GM21423 (cell line): ENCODE measurements around the gene FAM171A1.

Experiments used
- ATAC-seq: cut with Tn5 transposase; IDR thresholded peaks from one replicate; pipeline ENCODE4 v1.9.1; 2021; ENCODE audit warnings: mild to moderate bottlenecking, moderate library complexity; ENCODE audit not compliant: unreplicated experiment

Gene FAM171A1

DNA sequence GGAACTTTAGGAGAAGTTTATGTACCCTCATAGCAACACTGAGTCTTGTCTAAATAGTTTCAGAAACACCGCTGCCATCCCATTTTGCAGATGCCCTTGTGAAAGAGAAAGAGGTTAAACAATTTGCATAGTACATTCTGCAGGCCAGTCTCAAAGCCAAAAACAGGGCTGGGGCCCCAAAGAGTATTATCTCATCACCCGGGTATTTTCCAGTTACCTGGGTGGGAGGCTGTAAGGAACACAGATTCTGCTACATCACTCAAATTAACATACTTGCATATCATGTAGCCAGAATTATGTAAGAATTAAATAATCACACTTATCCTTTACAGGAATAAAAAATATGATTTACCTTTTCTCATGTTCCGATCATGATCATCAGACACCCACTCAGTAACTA lies 3.1 kb upstream of the FAM171A1 start:
- no peak for ATAC-seq

DNA sequence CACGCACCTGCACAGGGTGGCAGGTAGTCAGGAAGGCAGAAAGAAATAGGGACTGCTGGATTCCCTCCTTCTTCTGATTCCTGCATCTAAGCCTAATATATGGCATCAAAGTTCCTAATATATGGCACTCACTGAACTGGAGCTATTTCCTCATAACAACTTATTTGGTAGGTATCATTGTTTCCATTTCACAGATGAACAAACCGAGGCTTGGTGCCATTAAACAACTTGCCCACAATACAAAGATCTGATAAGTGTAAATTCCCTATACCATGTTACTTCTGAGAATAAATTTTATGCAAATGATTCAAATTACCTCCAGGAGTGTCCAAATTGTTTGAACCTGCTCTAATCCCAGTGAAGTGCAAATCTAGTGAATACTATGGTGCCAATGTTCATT lies 2.1 kb upstream of the FAM171A1 start:
- no peak for ATAC-seq

DNA sequence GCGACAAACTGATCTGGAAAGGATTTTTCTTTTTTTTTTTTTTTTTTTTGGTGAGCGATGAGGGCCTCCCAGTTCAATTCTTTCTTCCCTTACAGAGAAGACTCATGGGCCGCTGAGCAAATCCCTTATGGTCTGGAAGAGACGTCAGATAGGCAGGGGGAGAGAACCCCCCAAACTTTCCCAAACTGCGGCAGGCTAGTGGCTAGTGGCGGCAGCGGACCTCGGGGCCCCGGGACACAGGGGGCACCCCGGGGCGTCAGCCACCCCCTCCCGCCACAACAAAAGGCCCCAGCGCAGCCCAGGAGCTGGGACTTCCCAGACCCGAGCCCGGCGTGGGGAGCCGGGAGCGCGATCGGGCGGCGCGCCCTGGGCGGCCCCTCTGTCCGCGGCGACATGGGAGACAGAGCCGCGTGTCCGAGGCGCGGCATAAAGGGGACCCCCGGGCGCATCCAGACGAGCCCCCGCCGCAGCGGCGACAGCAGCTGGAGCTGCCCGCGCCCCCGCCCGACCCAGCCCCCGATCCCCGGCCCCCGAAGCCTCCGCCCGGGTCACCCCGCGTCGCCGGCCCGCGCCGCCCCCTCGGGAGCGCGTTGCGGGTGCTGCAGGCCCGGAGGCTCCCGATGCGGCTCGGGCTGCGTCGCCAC lies 755 bp downstream of the FAM171A1 start:
- peak; percentile 14 for ATAC-seq

DNA sequence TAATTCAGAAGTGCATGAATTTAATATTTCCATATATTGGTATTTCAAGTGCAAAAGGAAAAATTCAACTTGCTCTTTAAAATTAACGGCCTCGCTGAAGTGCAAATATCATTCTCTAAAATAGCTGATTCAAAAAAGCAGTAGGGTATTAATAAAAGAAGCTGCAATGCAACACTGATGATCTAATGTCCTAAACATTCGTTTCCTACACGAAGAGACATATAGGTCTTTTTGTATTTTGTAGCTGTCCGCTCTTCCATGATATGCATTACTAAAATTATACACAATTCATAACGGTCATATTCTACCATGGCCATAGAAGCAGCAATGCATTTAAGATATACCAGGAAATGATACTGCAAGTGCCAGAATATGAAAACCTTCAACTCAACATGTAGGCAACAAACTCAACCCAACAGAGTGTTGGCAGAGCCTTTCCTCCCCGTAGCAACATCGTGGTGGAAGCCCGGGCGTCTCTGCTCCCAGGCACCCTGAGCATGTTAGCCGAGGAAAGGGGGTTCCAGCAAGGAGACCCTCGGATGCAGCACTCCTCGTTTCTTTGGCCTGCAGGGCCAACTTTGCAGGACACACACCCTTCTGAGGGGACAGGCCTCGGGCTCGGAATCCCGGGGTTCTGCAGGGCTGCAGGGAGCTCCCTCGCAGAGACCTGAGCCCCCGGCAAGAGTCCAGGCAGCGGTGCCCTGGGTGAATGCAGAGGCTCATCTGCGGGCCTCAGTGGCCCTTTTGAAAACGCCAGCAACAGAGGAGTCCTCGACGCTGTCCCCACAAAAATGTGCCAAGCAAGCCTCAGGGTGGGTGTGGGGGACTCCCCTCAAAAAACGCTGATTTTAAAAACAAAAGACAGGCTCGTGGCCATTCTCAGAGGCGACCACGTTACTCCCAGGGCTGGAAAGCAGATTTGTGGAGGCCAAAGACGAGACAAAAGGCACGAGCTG lies 1.6 kb downstream of the FAM171A1 start:
- ATAC-seq = no peak

DNA sequence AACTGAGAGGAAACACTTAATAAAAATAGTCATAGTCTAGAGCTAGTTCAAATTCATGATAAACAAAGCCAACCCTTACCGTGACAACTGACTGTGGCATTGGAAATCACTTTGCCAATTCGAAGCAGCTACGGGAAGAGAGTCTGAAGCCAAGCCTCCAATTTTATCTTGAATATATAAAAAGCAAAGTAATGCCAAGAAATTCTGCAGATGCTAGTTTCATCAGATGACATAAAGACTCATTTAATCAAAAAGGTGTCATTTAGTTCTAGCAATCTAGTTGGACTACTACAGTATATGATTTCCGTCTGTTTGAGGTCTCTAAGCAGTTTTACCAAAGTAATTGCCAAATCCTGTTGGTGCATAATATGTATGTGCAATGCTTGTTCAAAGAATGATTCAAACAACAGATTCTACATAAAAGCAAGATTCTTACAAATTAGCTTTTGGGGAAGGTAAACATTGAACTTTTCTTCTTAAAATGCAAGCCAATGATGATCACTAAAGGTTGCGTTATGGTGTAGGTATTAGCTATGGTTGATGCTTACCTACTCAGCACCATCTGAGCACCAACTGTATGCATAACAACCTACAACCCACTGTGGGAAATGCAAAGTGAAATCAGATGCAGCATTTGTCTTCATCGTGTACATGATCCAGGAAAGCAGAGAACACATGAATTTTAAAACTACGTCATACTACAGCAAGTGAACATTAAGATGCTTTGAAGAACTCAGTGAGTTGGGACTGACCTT lies 2.8 kb downstream of the FAM171A1 start:
- ATAC-seq = no peak

DNA sequence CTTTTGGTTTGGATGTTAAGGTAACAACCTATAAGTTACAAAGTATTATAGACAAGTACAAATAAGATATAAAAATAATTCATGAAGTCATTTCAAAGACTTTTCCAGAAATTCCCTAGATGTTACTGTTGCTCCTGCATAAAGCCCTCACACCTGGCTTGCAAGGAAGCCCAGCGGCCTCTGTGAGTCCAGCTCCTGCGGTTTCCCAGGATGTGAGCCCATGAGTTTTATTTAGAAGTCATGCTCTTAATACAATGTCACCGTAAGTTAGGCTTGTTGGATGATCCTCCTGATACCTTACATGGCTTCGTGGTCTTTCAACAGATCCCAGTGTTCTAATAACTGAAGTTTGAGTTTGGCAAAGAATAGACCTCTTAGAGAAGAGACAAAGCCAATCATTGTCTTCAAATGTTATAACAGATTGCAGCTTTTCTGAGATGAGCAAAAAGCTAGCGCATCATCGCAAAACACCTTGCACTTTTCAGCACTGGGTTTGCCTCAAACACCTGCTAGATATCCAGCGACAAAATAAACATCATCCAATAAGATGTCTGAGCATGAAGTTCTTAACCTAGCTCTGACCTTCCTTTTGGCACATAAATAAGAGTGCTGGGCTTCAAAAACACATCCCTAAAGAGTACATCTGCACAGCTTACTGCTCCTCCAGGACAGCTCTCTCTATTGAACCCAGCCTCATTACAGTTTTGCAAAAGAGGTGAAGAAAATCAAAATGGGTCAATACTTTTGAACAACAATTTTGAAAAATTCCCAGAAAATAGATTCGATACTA lies 3.6 kb downstream of the FAM171A1 start:
- no peak for ATAC-seq

DNA sequence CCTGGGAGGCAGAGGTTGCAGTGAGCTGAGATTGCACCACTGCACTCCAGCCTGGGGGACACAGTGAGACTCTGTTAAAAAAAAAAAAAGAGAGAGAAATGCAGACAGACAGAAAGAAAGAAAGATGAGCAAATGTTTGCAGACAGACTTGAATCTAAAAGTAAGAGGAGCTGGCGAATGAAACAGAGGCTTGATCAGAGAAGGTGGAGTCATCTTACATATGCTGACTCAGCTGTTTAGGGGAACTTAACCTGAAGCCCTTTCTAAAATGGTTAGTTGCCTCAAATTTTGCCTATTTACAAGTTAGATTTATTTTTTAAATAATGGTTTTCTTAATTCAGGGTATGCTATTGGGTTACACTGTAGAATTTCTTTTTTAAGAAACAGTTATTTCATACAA lies 5.4 kb downstream of the FAM171A1 start:
- no peak for ATAC-seq

DNA sequence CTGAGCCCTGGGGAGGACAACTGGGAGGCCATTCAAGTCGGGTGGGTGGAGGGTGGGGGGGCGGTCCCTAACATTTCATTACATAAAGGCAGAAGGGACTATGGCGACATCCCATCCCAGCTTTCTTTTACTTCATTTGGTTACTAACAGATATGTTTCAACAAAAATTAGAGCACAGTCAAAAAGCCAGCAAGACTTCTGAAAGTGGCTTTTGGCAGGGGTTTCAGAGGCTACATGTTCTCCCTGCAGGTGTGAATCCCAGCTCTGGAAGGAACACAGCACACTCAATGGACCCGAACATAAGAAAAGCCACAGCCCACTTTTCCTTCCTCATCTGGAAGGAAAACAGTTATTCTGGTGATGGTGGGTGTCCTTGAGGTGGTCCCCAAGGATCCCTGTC lies 7.1 kb downstream of the FAM171A1 start:
- ATAC-seq = no peak

DNA sequence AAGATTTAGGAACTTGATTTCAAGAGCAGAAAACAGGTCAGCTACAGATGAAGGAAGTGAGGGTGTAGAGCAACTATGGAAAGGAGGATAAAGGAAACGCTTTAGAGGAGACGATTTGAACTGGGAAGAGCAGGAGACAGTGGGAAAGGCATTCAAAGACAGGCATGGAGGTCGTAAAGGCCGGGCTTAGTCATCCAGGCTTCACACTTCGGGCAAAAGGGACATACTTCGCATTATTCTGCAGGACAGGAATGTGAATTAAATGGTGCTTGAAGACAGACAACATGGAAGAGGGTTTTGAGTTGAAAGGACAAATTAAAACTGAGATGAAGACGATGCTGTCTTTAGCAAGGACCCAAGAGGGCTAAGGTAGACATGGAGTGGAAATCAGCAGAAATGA lies 8.1 kb downstream of the FAM171A1 start:
- no peak for ATAC-seq

DNA sequence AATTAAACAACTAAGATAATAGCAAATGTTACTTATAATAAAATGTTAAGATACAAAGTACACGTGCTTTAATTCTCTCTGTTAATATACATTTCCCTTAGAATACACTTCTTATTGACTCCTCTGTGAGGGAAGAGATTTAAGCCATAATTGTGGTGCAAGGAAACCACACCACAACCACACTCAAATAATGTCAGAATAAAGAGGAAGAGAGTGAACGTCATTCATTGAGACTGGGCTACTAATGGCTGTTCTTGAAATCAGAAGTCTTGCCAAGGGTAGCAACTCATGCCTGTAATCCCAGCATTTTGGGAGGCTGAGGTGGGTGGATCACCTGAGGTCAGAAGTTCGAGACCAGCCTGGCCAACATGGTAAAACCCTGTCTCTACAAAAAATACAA lies 10.0 kb downstream of the FAM171A1 start:
- ATAC-seq = no peak

DNA sequence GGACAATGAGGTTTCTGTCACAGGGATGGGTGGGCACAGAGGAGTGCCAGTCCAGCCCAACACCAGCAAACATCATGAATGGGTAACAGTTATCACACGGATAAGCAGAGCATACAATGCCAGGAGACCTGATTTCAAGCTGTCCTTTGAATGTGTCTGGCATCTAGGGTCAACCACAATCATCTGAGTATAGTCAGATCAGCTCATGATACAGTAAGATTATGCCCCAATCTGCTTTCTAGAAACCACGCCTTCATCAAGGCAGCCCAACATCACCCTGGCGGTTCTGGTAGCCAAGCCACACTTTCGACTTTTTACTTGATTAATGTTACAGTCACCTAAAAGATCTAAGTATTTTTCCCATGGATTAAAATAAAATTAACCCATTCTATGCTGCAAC lies 10.5 kb downstream of the FAM171A1 start:
- no peak for ATAC-seq

DNA sequence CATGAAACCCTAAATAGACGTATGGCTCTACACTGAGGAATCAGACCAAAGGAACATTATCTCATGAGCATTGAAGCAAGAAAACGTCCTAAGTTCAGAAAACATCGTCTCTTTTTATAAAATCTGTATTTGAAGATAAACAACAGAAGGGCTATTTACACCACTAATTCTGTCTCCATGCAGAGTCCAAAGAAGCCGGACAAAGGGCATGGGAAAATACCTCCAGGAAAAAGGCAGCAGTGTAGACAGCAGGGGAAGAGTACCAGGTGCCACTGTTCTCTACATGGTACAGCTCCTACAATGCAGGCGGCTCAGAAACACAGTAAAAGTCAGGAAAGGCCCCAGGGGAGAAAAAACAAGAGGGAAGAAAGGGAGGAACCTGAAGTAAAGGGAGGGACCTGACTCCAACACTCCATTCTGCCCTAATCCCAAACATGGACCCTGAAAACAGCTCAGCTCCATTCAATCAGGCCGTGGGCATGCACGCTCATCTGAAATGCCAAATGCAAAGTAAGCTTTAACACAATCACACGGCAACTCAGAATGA lies 17.5 kb downstream of the FAM171A1 start:
- no peak for ATAC-seq

DNA sequence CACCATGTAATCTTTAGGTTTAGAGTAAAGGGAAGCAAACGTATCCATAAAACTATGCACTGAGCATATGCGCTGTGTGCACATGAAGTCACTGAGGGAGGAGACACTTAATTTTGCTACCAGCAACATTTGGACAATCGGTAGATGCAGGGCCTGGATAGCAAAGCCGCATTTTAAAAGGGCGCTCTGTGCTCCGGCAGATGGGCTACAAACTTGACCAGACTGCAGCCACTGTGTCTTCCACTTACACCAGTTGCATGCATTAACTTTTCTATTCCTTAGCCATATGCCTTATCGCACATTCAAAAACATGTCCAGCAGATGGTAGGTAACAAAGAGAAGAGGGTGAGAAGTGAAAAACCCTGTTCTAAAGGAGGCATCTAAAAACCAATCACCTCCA lies 18.3 kb downstream of the FAM171A1 start:
- no peak for ATAC-seq

DNA sequence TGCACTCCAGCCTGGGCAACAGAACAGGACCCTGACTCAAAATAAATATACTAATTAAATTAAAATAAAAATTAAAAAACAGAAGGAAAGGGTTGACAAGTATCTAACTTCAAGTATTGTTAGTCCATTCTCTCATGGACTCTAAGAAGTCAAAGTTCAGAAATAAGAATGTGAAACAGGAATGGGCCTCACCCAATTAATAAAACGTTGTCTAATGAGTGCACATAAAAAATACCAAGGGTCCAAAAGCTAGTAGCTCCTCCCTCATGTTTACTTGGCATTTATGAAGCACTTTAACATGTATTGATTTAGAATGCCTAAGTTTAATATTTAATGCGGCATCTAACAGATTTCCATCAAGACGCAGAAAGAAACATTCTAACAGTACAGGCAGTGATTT lies 18.9 kb downstream of the FAM171A1 start:
- ATAC-seq = no peak

DNA sequence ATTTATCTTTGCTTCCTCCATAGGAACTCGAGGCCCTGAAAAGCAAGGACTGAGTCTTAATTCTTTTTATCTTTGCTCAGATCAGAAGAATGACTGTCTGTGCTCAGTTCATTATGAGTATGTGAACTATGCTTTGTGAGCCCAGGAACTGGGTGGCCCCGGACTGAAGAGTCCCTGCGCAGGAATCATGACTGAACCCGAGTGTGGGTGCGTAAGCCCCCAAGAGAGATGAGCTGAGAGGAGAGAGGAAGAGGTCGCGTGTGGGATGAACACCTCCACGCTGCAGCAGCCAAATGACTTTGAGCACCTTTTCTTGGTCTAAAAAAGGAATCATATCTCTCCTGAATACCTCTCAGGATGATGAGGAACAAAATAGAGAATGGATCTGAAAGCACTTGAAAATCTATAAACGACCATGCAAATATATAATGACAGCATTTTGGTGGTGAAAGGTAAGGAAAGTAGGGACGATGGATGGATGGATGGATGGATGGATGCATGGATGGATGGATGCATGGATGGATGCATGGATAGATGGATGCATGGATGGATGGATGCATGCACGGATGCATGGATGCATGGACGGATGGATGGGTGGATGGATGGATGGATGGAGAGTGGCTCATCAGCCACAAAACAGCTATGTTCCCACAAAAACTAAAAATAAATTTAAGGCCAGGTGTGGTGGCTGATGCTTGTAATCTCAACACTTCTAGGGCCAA lies 19.8 kb downstream of the FAM171A1 start:
- ATAC-seq = no peak

DNA sequence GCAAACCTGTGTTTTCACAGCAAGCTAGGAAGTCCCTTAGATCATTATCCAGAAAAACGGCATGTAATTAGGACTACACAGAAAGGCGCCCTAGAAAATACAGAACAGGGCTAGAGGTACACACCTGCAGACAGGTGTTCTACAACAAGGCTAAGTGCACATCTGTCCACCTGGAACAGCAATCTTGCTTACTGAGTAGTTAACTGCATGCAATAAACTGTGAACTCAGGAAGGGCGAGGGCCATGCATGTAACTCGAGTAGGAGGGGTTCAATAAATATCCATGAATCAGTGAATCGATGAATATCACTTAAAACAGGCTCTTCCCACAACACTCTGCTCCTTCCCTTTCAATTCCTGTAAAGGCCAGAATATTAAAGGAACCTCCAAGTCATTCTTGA lies 22.0 kb downstream of the FAM171A1 start:
- no peak for ATAC-seq

DNA sequence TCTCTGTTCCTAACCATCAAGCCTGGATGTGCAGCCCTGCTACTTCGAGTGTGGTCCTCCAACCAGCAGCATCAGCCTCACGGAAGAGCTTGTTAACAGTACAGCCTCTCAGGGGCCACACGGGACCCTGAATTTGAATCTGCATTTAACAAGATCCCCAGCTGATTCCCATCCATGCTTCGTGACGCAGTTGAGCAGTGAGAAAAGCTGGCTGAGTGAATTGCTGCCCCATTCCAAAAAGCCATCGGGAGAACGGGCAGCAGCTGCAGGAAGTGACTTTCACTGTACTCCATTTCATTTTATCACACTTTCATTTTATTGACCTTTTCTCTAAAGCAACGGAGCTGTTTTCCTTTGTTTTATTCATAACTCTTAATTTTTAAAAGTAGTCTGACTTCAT lies 22.5 kb downstream of the FAM171A1 start:
- no peak for ATAC-seq

DNA sequence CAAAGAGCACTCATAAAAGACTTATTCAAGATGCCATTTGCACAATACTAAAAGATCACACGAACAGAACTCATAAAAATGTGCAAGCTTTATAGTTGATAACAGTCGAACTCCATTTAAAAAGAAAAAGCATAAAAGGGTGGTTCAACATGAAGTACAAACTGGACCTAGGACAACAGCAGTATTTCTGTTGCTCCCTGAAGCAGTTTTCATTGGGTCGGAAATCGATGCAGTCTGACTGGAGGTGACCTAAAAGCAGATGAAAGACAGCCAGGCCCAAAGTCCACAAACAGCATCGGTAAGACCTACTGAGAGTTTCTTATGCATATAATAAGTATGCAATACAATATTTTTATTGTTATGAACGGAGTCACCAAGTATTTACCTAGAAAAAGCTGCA lies 23.9 kb downstream of the FAM171A1 start:
- ATAC-seq = no peak

DNA sequence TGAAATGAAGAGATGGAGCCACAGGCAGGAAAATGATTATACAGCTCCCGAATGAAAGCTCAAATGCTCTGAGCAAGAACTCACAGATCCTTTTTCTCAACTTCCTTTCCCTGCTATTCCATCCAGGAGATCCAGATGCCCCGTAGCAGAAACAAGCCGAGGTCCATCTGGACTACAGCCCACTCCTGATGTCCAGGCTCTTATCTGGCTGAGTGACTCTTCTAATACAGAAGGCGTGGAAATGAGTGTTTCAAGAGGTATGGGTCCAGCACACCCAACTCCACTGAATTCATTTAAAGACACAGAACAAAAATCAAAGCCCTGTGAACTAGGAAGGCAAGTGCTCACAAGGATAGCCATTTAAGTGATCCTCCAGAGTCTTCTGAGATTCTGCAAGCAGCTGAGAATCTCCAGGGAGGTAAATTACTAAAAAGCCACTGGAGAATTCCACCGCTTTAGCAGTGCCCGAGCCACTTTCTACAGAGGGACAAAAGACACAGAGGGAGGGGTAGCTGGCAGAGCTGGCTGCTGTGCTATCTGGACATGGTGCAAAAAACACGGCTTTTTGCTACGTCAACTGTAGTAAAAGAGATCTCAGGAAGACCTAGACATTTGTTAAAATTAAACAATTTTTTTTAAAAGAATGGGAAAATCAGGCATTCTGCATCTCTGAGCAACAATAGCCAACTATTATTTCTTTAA lies 24.5 kb downstream of the FAM171A1 start:
- no peak for ATAC-seq
